GM23338 (cell line): ENCODE results near the gene LRRC42. TPM values are rescaled to one million over a fixed set of nuclear protein-coding genes. Genes with fewer than 3 reads are reported as not detected.

Experiments used
- ATAC-seq: fragments of 200-7000 bp; cut with Tn5 transposase; 3 replicates; pipeline ENCODE4 v1.9.1; 2020
- DNase-seq: peaks from one replicate; pipeline ENCODE4 v3.0.0-alpha.2; 2015; ENCODE audit warnings: low spot score
- H2AFZ ChIP-seq: fragments of 200-600 bp; sonication (generic); 2 replicates; pipeline ENCODE4 v1.8.0; 2016; ENCODE audit warnings: antibody characterized with exemption, mild to moderate bottlenecking, moderate library complexity
- H3F3A ChIP-seq: fragments of 200-600 bp; sonication (generic); replicated peaks from 2 replicates; pipeline ENCODE4 v1.8.0; 2017; ENCODE audit warnings: antibody characterized with exemption, mixed run types, low read depth
- H3K27ac ChIP-seq: fragments of 200-600 bp; sonication (generic); 2 replicates; pipeline ENCODE4 v1.6.1; 2016; ENCODE audit warnings: low read depth
- H3K27me3 ChIP-seq: fragments of 200-600 bp; sonication (generic); 2 replicates; pipeline ENCODE4 v1.8.0; 2016; ENCODE audit warnings: mild to moderate bottlenecking, mixed run types, moderate library complexity; ENCODE audit not compliant: insufficient read depth
- H3K36me3 ChIP-seq: fragments of 200-600 bp; sonication (generic); 2 replicates; pipeline ENCODE4 v1.8.0; 2016; ENCODE audit warnings: mild to moderate bottlenecking; ENCODE audit not compliant: insufficient read depth
- H3K4me1 ChIP-seq: fragments of 200-600 bp; sonication (generic); 2 replicates; pipeline ENCODE4 v1.8.0; 2016; ENCODE audit warnings: mild to moderate bottlenecking, moderate library complexity; ENCODE audit not compliant: insufficient read depth
- H3K4me2 ChIP-seq: fragments of 200-600 bp; sonication (generic); 2 replicates; pipeline ENCODE4 v1.7.1; 2017; ENCODE audit warnings: mixed run types
- H3K4me3 ChIP-seq: fragments of 200-600 bp; sonication (generic); 2 replicates; pipeline ENCODE4 v1.6.1; 2016; ENCODE audit warnings: mixed run types
- H3K79me2 ChIP-seq: fragments of 200-600 bp; sonication (generic); replicated peaks from 2 replicates; pipeline ENCODE4 v1.8.0; 2017; ENCODE audit warnings: mild to moderate bottlenecking; ENCODE audit not compliant: insufficient read depth
- H3K9me2 ChIP-seq: fragments of 200-600 bp; sonication (generic); 2 replicates; pipeline ENCODE4 v1.8.0; 2017; ENCODE audit not compliant: insufficient read depth
- H4K20me1 ChIP-seq: fragments of 200-600 bp; sonication (generic); replicated peaks from 2 replicates; pipeline ENCODE4 v1.8.0; 2017; ENCODE audit warnings: mild to moderate bottlenecking; ENCODE audit not compliant: insufficient read depth
- H3K27ac Mint-ChIP-seq: 2 replicates; pipeline ENCODE4 v1.8.0; 2020; ENCODE audit warnings: inconsistent platforms, mild to moderate bottlenecking, moderate library complexity, mixed read lengths
- H3K27me3 Mint-ChIP-seq: 3 replicates; pipeline ENCODE4 v1.8.0; 2022; ENCODE audit warnings: low read depth, mild to moderate bottlenecking, moderate library complexity, mixed read lengths, inconsistent platforms; ENCODE audit not compliant: insufficient read depth, poor library complexity
- H3K36me3 Mint-ChIP-seq: 3 replicates; pipeline ENCODE4 v1.8.0; 2021; ENCODE audit warnings: low read depth, mild to moderate bottlenecking, inconsistent platforms, moderate library complexity, mixed read lengths
- H3K4me1 Mint-ChIP-seq: 3 replicates; pipeline ENCODE4 v1.8.0; 2020; ENCODE audit warnings: mild to moderate bottlenecking, inconsistent platforms, mixed read lengths
- H3K4me3 Mint-ChIP-seq: 3 replicates; pipeline ENCODE4 v1.8.0; 2021; ENCODE audit warnings: moderate library complexity, mild to moderate bottlenecking, inconsistent platforms, mixed read lengths
- H3K9me3 Mint-ChIP-seq: 3 replicates; pipeline ENCODE4 v1.8.0; 2020; ENCODE audit warnings: moderate library complexity, mild to moderate bottlenecking, inconsistent platforms, mixed read lengths
- CREB1 ChIP-seq: fragments of 250-450 bp; sonication (Bioruptor Pico); IDR thresholded peaks from 2 replicates; pipeline ENCODE4 v1.5.0; 2020; ENCODE audit warnings: low read depth, mild to moderate bottlenecking, moderate library complexity
- ETS1 ChIP-seq: IDR thresholded peaks from 2 replicates; pipeline ENCODE4 v1.6.1; 2016; ENCODE audit warnings: antibody characterized with exemption
- EZH2 ChIP-seq: fragments of 200-600 bp; sonication (generic); IDR thresholded peaks from one replicate; pipeline ENCODE4 v1.8.0; 2017; ENCODE audit warnings: antibody characterized with exemption, mild to moderate bottlenecking, low read depth; ENCODE audit not compliant: unreplicated experiment
- EZH2phosphoT487 ChIP-seq: fragments of 200-600 bp; sonication (generic); IDR thresholded peaks from one replicate; pipeline ENCODE4 v1.8.1; 2018; ENCODE audit warnings: antibody characterized with exemption; ENCODE audit not compliant: unreplicated experiment
- JUNB ChIP-seq: IDR thresholded peaks from one replicate; pipeline ENCODE4 v1.6.1; 2016; ENCODE audit warnings: antibody characterized with exemption; ENCODE audit not compliant: unreplicated experiment
- NANOG ChIP-seq: IDR thresholded peaks from 2 replicates; pipeline ENCODE4 v1.6.1; 2016; ENCODE audit warnings: antibody characterized with exemption, borderline replicate concordance
- POLR2AphosphoS5 ChIP-seq: IDR thresholded peaks from 2 replicates; pipeline ENCODE4 v1.6.1; 2016; ENCODE audit warnings: antibody characterized with exemption, low read depth
- REST ChIP-seq: IDR thresholded peaks from one replicate; pipeline ENCODE4 v1.6.1; 2018; ENCODE audit warnings: antibody characterized with exemption; ENCODE audit not compliant: unreplicated experiment
- STAT1 ChIP-seq: IDR thresholded peaks from one replicate; pipeline ENCODE4 v1.6.1; 2016; ENCODE audit warnings: antibody characterized with exemption; ENCODE audit not compliant: unreplicated experiment
- ZNF114 ChIP-seq: fragments of 250-450 bp; sonication (Bioruptor Pico); IDR thresholded peaks from 2 replicates; pipeline ENCODE4 v1.5.0; 2020; ENCODE audit warnings: mild to moderate bottlenecking, moderate library complexity
- ZNF331 ChIP-seq: fragments of 250-450 bp; sonication (Bioruptor Pico); IDR thresholded peaks from 2 replicates; pipeline ENCODE4 v1.5.0; 2020; ENCODE audit warnings: low read depth, mild to moderate bottlenecking, moderate library complexity
- polyA plus RNA-seq: library from polyadenylated mRNA; unstranded; fragments of >200 nt; fragmentation: Nextera tagmentation; extraction: Ambion mirVana; gene quantifications from 2 replicates; pipeline ENCODE4 v1.2.1, GENCODE V29; 2016
- total RNA-seq: library from RNA; depleted of rRNA; stranded (reverse); fragments of >200 nt; shearing (Covaris generic); gene quantifications from 2 replicates; pipeline ENCODE4 v1.2.3, GENCODE V29; 2014
- TF ChIP-seq, protein P1 (sequence below), 2 experiments: fragments of 200-600 bp in 1 of 2; sonication (generic) in 1 of 2; conservative IDR thresholded peaks; 2 replicates each; pipeline versions ENCODE4 v1.5.1 to v1.6.1; 2016 to 2017; ENCODE audit warnings: antibody characterized with exemption in 2 of 2, low read depth in 2 of 2, mild to moderate bottlenecking in 2 of 2, moderate library complexity in 1 of 2
- TF ChIP-seq, protein P2 (sequence below): fragments of 250-450 bp; sonication (Bioruptor Pico); IDR thresholded peaks from 2 replicates; pipeline ENCODE4 v1.5.0; 2020; ENCODE audit warnings: mild to moderate bottlenecking, moderate library complexity

LRRC42 gene
- total and polyA plus RNA-seq, 2 experiments from 2014 or later = 25.9 to 48.1 TPM

DNA sequence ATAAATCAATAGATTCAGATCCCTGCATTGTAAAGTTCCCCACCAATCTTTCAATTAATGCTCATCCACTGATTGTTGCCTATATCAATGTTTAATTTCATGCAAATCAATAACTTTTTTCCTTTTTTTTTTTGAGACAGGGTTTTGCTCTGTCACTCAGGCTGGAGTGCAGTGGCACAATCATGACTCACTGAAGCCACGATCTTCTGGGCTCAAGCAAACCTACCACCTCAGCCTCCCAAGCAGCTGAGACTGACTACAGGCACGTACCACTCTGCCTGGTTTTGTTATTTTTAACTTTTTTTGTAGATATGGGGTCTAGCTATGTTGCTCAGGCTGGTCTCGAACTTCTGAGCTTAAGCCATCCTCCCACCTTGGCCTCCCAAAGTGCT is 26.5 kb upstream of the LRRC42 start:
- Histone ChIP-seq H3K27ac (no peak overlapping the region), H3F3A (no peaks in the 10 kb centered on the region), H3K4me3 (no peak overlapping the region), H3K4me1 (peaks cover 10% of the 10 kb centered on the region), H3K9me2 (no peaks in the 10 kb centered on the region), H3K36me3 (0 out of 2 replicates have a peak, but pooled peaks cover 3% of the 10 kb centered on the region), H2AFZ (no peak overlapping the region), H3K27me3 (no peaks in the 10 kb centered on the region), H3K4me2 (no peak overlapping the region), H4K20me1 (no peaks in the 10 kb centered on the region), H3K79me2 (no peaks in the 10 kb centered on the region)
- 0 out of 3 replicates have a peak, but pooled peaks cover 4% of the 10 kb centered on the region for H3K9me3 Mint-ChIP-seq
- peaks cover 11% of the 10 kb centered on the region; the same call in 2 of the 3 replicates for H3K4me1 Mint-ChIP-seq
- ATAC-seq (no peak), DNase-seq (no peak)
- no peaks in the 10 kb centered on the region for H3K27me3 Mint-ChIP-seq
- TF ChIP-seq REST (no peak), POLR2AphosphoS5 (no peak), ZNF331 (CRISPR knock-in tag) (no peak), ZNF114 (CRISPR knock-in tag) (no peak), STAT1 (no peak), JUNB (no peak), CREB1 (CRISPR knock-in tag) (no peak), EZH2phosphoT487 (no peak), NANOG (no peak), EZH2 (no peak), ETS1 (no peak)
- TF ChIP-seq, protein P1, sequence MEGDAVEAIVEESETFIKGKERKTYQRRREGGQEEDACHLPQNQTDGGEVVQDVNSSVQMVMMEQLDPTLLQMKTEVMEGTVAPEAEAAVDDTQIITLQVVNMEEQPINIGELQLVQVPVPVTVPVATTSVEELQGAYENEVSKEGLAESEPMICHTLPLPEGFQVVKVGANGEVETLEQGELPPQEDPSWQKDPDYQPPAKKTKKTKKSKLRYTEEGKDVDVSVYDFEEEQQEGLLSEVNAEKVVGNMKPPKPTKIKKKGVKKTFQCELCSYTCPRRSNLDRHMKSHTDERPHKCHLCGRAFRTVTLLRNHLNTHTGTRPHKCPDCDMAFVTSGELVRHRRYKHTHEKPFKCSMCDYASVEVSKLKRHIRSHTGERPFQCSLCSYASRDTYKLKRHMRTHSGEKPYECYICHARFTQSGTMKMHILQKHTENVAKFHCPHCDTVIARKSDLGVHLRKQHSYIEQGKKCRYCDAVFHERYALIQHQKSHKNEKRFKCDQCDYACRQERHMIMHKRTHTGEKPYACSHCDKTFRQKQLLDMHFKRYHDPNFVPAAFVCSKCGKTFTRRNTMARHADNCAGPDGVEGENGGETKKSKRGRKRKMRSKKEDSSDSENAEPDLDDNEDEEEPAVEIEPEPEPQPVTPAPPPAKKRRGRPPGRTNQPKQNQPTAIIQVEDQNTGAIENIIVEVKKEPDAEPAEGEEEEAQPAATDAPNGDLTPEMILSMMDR (conservative IDR thresholded peaks at IDR 0.05; ENCODE audit: low read depth in 2 of 2) = no peak
- TF ChIP-seq, protein P2, sequence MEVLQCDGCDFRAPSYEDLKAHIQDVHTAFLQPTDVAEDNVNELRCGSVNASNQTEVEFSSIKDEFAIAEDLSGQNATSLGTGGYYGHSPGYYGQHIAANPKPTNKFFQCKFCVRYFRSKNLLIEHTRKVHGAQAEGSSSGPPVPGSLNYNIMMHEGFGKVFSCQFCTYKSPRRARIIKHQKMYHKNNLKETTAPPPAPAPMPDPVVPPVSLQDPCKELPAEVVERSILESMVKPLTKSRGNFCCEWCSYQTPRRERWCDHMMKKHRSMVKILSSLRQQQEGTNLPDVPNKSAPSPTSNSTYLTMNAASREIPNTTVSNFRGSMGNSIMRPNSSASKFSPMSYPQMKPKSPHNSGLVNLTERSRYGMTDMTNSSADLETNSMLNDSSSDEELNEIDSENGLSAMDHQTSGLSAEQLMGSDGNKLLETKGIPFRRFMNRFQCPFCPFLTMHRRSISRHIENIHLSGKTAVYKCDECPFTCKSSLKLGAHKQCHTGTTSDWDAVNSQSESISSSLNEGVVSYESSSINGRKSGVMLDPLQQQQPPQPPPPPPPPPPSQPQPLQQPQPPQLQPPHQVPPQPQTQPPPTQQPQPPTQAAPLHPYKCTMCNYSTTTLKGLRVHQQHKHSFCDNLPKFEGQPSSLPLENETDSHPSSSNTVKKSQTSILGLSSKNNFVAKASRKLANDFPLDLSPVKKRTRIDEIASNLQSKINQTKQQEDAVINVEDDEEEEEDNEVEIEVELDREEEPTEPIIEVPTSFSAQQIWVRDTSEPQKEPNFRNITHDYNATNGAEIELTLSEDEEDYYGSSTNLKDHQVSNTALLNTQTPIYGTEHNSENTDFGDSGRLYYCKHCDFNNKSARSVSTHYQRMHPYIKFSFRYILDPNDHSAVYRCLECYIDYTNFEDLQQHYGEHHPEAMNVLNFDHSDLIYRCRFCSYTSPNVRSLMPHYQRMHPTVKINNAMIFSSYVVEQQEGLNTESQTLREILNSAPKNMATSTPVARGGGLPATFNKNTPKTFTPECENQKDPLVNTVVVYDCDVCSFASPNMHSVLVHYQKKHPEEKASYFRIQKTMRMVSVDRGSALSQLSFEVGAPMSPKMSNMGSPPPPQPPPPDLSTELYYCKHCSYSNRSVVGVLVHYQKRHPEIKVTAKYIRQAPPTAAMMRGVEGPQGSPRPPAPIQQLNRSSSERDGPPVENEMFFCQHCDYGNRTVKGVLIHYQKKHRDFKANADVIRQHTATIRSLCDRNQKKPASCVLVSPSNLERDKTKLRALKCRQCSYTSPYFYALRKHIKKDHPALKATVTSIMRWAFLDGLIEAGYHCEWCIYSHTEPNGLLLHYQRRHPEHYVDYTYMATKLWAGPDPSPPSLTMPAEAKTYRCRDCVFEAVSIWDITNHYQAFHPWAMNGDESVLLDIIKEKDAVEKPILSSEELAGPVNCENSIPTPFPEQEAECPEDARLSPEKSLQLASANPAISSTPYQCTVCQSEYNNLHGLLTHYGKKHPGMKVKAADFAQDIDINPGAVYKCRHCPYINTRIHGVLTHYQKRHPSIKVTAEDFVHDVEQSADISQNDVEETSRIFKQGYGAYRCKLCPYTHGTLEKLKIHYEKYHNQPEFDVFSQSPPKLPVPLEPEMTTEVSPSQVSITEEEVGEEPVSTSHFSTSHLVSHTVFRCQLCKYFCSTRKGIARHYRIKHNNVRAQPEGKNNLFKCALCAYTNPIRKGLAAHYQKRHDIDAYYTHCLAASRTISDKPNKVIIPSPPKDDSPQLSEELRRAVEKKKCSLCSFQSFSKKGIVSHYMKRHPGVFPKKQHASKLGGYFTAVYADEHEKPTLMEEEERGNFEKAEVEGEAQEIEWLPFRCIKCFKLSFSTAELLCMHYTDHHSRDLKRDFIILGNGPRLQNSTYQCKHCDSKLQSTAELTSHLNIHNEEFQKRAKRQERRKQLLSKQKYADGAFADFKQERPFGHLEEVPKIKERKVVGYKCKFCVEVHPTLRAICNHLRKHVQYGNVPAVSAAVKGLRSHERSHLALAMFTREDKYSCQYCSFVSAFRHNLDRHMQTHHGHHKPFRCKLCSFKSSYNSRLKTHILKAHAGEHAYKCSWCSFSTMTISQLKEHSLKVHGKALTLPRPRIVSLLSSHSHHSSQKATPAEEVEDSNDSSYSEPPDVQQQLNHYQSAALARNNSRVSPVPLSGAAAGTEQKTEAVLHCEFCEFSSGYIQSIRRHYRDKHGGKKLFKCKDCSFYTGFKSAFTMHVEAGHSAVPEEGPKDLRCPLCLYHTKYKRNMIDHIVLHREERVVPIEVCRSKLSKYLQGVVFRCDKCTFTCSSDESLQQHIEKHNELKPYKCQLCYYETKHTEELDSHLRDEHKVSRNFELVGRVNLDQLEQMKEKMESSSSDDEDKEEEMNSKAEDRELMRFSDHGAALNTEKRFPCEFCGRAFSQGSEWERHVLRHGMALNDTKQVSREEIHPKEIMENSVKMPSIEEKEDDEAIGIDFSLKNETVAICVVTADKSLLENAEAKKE (CRISPR knock-in tag) = no peak
- peaks cover 16% of the 10 kb centered on the region for H3K36me3 Mint-ChIP-seq
- no peak overlapping the region for H3K27ac Mint-ChIP-seq
- no peak overlapping the region for H3K4me3 Mint-ChIP-seq
